AG09309 (cell line): ENCODE data around the gene EFR3B.
"Not testable (repeated sequence)": the region's sequence is repeated elsewhere in the genome, so short reads cannot be mapped to it uniquely, and the experiment has no call there.

Experiments
- DNase-seq: peaks from one replicate; pipeline ENCODE4 v3.0.0-alpha.2; 2010; ENCODE audit warnings: low read depth
- H3K4me3 ChIP-seq: 2 replicates; pipeline ENCODE4 v1.5.1; 2011; ENCODE audit warnings: mild to moderate bottlenecking, low read depth, low read length, moderate library complexity; ENCODE audit not compliant: control insufficient read depth
- CTCF ChIP-seq: IDR thresholded peaks from 2 replicates; pipeline ENCODE4 v1.5.1; 2011; ENCODE audit warnings: mild to moderate bottlenecking, low read depth, low read length, inconsistent platforms; ENCODE audit not compliant: insufficient read depth, control insufficient read depth; ENCODE audit errors: missing control alignments

EFR3B gene

DNA sequence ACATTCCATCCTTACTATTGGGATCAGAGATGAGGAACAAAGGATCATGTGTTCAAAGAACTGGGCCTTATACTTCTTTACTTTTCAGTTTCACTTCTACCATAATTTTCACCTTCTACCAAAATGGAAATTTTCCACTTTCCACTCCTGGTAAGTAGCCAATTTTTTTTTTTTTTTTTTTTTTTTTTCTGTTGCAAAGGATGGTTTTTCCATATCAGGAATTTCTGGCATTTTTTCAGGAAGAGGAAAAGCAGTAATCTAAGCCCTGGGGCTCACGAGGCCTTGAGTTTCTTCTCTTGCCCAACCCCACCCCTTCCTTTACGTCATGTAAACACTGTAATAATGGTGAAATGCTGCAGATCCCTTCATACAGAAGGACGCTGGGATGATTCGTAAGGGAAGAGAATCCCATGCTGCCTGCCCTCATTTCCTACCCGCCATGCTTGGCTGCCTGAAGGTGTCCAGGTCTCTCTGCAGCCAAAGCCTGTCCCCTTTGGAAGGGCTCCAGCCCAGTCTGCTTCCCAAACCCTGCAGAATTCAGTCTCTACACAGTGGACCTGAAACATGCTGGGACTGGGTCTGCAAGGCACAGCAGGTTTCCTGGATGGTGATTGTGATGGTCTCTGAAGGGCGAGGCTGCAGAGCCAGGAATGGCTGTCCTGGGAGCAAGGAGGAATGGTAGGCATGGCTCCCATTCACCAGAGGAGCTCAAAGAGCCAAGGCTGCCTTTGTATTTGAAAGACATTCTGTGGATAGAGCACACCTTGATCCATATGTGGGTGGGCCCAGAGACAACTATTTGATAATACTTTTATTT lies 57.0 kb downstream of the EFR3B start:
- no peak for DNase-seq
- TF ChIP-seq CTCF = no peak
- no peak overlapping the region for H3K4me3 ChIP-seq

- H3K4me3 ChIP-seq, DNase-seq: not testable (repeated sequence)
Observed at GRCh38 chr2:25102352-25102751, 60.5 kb downstream of the EFR3B start.

GRCh38 chr2:25103287-25103871 lies 61.5 kb downstream of the EFR3B start:
- H3K4me3 ChIP-seq = no peak overlapping the region
- DNase-seq = peak; percentile 77
- no peak for TF ChIP-seq CTCF

GRCh38 chr2:25104736-25105135 lies 62.9 kb downstream of the EFR3B start:
- TF ChIP-seq CTCF = no peak
- no peak for DNase-seq
- no peak overlapping the region for H3K4me3 ChIP-seq

DNA sequence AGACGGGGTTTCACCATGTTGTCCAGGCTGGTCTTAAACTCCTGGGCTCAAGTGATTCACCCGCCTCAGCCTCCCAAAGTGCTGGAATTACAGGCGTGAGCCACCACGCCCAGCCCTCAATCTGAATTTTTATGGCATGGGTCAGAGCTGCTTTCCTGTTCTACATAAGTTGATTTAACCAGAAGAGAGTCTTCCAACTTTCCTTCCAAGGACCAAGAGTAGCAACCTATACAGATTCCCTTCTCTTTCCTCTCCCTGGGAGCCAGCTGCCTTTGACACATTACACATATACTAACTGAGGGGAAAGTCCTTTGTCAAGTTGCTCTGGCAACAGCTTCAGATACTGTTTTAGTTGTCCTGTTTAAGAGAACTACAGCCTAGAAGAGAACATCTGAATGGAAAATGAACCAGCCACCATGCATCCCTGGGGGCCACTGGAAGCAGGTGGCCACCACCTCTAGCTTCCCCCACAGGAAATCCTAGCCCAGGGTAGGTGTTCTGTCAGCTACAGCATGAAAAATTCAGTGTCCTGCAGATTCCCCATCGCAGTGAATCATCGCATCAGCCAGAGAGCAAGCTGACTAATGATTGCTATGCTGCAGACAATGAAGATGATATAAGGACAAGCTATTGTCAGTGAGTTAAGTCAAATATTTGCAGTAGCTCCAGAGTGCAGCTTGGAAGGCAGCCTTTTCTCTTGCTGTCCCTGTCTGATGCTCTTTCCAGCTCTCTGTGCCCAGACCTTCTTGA lies 63.6 kb downstream of the EFR3B start:
- DNase-seq = peak; percentile 34
- H3K4me3 ChIP-seq = no peak overlapping the region
- TF ChIP-seq CTCF = no peak

DNA sequence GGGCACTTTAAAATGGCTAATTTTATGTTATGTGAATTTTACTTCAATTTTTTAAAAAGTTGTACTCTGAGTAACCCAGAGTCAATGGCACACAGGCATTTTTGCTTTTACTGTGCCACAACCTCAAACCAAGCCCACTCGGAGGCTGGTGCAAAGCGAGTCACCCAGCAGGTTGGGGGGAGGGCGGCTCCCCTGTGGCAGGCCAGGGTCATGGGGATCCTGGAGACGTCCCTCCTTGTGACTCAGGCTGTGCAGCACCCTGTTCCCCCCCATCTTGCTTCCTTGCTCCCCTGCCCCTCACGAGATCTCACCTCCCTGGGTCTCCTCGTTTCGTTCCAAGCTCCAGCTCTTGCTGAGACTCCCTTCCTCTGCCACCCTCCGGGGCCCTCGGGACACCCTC lies 67.9 kb downstream of the EFR3B start:
- TF ChIP-seq CTCF = no peak
- H3K4me3 ChIP-seq = no peak overlapping the region
- no peak for DNase-seq

GRCh38 chr2:25112113-25112512 lies 70.2 kb downstream of the EFR3B start:
- TF ChIP-seq CTCF = no peak
- H3K4me3 ChIP-seq = no peak overlapping the region
- DNase-seq = no peak
